ENCODE data around the gene SUPT3H. TPM values are rescaled to one million over a fixed set of nuclear protein-coding genes. Genes with fewer than 3 reads are reported as not detected.

SUPT3H gene
- total and polyA plus RNA-seq, 2 donors (not counting 1 experiment from before 2014, with no cell fraction given): 5.5 to 12.4 TPM

GRCh38 chr6:45310118-45310788, 67.5 kb downstream of the SUPT3H start:
- Histone ChIP-seq H4K20me1 (ENCODE audit: control insufficient read depth, insufficient read depth, low read length, poor library complexity, severe bottlenecking) (no peaks in the 10 kb centered on the region), H3K9me3 (ENCODE audit: control extremely low read depth in 1 of 3, control insufficient read depth in 2 of 3, insufficient read depth in 1 of 3, low read length in 2 of 3) (peaks cover 0 to 13% (median 0%) of the 10 kb centered on the region in 3 donors), H2AFZ (ENCODE audit: insufficient read depth, low read depth, low read length, poor library complexity, severe bottlenecking) (peak overlapping the region; percentile 63), H3K79me2 (ENCODE audit: control insufficient read depth, insufficient read depth, low read length) (no peaks in the 10 kb centered on the region), H3K9ac (ENCODE audit: low read length) (peak overlapping the region; percentile 31), H3K4me2 (replicated peaks; ENCODE audit: low read depth, low read length, poor library complexity, severe bottlenecking) (peak overlapping the region; percentile 58), H3K4me3 (ENCODE audit: control extremely low read depth in 1 of 5, extremely low read depth in 1 of 5, insufficient read depth in 1 of 5, low read depth in 2 of 5, low read length in 4 of 5) (peak overlapping the region in 2 of 5 experiments; percentile 14 to 23), H3K27ac (ENCODE audit: low read length in 2 of 2) (no peak overlapping the region), H3K4me1 (ENCODE audit: control insufficient read depth in 2 of 2, insufficient read depth in 2 of 2, low read length in 2 of 2) (peaks cover 15 to 18% of the 10 kb centered on the region in 2 donors), H3K27me3 (replicated peaks in 1 of 4; ENCODE audit: control extremely low read depth in 1 of 4, control insufficient read depth in 3 of 4, insufficient read depth in 4 of 4, low read length in 3 of 4) (no peaks in the 10 kb centered on the region), H3K36me3 (replicated peaks in 1 of 2; ENCODE audit: control extremely low read depth in 1 of 2, control insufficient read depth in 1 of 2, extremely low read depth in 1 of 2, insufficient read depth in 2 of 2, low read length in 1 of 2) (no peaks in the 10 kb centered on the region)
- TF ChIP-seq CTCF (IDR thresholded peaks at IDR 0.05) (no peak), EZH2 (IDR thresholded peaks at IDR 0.05; ENCODE audit: borderline replicate concordance, insufficient read depth, low read depth, low read length, poor library complexity, severe bottlenecking) (no peak)
- POLR2A ChIA-PET: no interaction called here
- DNase-seq (peak; percentile 12), ATAC-seq (ENCODE audit: low read depth) (no peak)
- 36% methylated on average over 7 of the region's 7 CpGs for WGBS (ENCODE audit: insufficient coverage)
- Mint-ChIP-seq H3K27me3 (no peaks in the 10 kb centered on the region), H3K4me1 (peaks cover 31% of the 10 kb centered on the region), H3K4me3 (peak overlapping the region; percentile 56), H3K27ac (no peak overlapping the region), H3K9me3 (ENCODE audit: insufficient read depth) (peaks cover 11% of the 10 kb centered on the region)
- CTCF ChIA-PET: no interaction called here
- intact Hi-C loops (cut with micrococcal nuclease): no loop called here

DNA sequence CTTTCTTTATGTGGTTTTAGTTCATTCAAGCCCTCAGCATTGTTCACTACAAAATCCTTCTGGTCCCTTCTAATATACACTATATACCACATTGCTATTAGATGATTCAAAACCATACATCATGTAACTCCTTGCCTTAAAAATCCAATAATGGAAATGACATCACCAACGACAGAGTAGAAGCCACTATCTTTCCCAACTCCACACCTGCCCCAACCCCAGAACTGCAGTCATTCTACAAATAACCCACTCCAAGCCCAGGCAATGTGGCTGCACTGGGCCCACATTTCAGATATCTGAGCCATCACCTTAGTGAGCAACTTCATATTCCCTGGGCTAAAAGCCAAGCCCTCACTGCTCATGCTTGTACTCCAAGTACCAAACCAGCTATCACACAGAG, 72.2 kb downstream of the SUPT3H start:
- Histone ChIP-seq H4K20me1 (ENCODE audit: control insufficient read depth, insufficient read depth, low read length, poor library complexity, severe bottlenecking) (no peaks in the 10 kb centered on the region), H3K4me3 (ENCODE audit: control extremely low read depth in 1 of 5, extremely low read depth in 1 of 5, insufficient read depth in 1 of 5, low read depth in 2 of 5, low read length in 4 of 5) (no peak overlapping the region), H3K36me3 (replicated peaks in 1 of 2; ENCODE audit: control extremely low read depth in 1 of 2, control insufficient read depth in 1 of 2, extremely low read depth in 1 of 2, insufficient read depth in 2 of 2, low read length in 1 of 2) (no peaks in the 10 kb centered on the region), H3K79me2 (ENCODE audit: control insufficient read depth, insufficient read depth, low read length) (no peaks in the 10 kb centered on the region), H3K27me3 (replicated peaks in 1 of 4; ENCODE audit: control extremely low read depth in 1 of 4, control insufficient read depth in 3 of 4, insufficient read depth in 4 of 4, low read length in 3 of 4) (no peaks in the 10 kb centered on the region), H3K9ac (ENCODE audit: low read length) (no peak overlapping the region), H3K27ac (ENCODE audit: low read length in 2 of 2) (no peak overlapping the region), H3K4me1 (ENCODE audit: control insufficient read depth in 2 of 2, insufficient read depth in 2 of 2, low read length in 2 of 2) (peaks cover 8 to 10% of the 10 kb centered on the region in 2 donors), H2AFZ (ENCODE audit: insufficient read depth, low read depth, low read length, poor library complexity, severe bottlenecking) (no peak overlapping the region), H3K9me3 (ENCODE audit: control extremely low read depth in 1 of 3, control insufficient read depth in 2 of 3, insufficient read depth in 1 of 3, low read length in 2 of 3) (peaks cover 0 to 13% (median 0%) of the 10 kb centered on the region in 3 donors), H3K4me2 (replicated peaks; ENCODE audit: low read depth, low read length, poor library complexity, severe bottlenecking) (no peak overlapping the region)
- 67% methylated on average over 1 of the region's 1 CpG for WGBS (ENCODE audit: insufficient coverage)
- CTCF ChIA-PET: no interaction called here
- no peak for ATAC-seq (ENCODE audit: low read depth)
- H3K4me3 Mint-ChIP-seq: no peak overlapping the region
- POLR2A ChIA-PET: no interaction called here
- no peak for TF ChIP-seq EZH2 (IDR thresholded peaks at IDR 0.05; ENCODE audit: borderline replicate concordance, insufficient read depth, low read depth, low read length, poor library complexity, severe bottlenecking)
- intact Hi-C loops (cut with micrococcal nuclease): no loop called here
- peaks cover 11% of the 10 kb centered on the region for H3K4me1 Mint-ChIP-seq
- H3K27me3 Mint-ChIP-seq: no peaks in the 10 kb centered on the region
- peaks cover 11% of the 10 kb centered on the region for H3K9me3 Mint-ChIP-seq (ENCODE audit: insufficient read depth)
- no peak for DNase-seq
- no peak overlapping the region for H3K27ac Mint-ChIP-seq

Data from B cell (primary cell).